ENCODE results near the gene PRKCE.

PRKCE gene

DNA sequence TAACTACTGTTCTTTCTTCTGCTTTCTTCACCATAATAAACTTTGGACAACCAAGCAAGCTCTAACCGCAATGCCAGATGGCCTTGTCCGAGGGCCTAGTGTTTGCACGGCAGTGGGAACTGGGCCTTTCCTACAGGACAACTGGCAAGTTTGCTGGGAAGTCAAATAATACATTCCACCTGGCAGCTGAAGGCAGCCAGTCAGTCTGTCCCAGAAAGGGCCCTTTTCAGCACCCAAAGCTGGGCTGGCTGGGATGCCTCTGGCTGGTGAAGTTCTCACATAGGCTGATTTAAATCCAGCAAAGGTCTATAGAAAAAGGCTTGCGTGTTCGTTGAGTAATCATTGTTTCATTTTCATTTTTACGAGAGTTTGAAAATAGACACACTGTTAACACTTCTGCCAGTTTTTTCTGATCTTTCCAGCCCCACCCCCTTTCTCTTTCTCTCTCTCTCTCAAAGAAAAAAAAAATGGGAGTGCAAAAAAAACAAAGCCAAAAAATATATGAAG is 535.7 kb downstream of the PRKCE start:
- no peaks in the 10 kb centered on the region for H3K9me3 ChIP-seq (ENCODE audit: control insufficient read depth in 2 of 2, low read length in 2 of 2)
- peaks cover 2 to 3% of the 10 kb centered on the region in 2 donors for H3K36me3 ChIP-seq (ENCODE audit: control insufficient read depth in 2 of 2, insufficient read depth in 2 of 2, low read length in 2 of 2)
- peak overlapping the region; percentile 50 to 51 for H3K4me3 ChIP-seq (ENCODE audit: low read length in 2 of 2)
- peak overlapping the region; percentile 38 to 46 for H3K9ac ChIP-seq (ENCODE audit: low read depth in 1 of 2, low read length in 2 of 2)
- H3K27ac ChIP-seq (ENCODE audit: low read depth in 2 of 2, low read length in 2 of 2): peak overlapping the region; percentile 72 to 74
- peaks cover 9 to 15% of the 10 kb centered on the region in 2 donors for H3K4me1 ChIP-seq (ENCODE audit: control insufficient read depth in 2 of 2, insufficient read depth in 2 of 2, low read length in 2 of 2)
- no peaks in the 10 kb centered on the region for H3K27me3 ChIP-seq (ENCODE audit: control insufficient read depth in 2 of 2, insufficient read depth in 2 of 2, low read length in 2 of 2)

DNA sequence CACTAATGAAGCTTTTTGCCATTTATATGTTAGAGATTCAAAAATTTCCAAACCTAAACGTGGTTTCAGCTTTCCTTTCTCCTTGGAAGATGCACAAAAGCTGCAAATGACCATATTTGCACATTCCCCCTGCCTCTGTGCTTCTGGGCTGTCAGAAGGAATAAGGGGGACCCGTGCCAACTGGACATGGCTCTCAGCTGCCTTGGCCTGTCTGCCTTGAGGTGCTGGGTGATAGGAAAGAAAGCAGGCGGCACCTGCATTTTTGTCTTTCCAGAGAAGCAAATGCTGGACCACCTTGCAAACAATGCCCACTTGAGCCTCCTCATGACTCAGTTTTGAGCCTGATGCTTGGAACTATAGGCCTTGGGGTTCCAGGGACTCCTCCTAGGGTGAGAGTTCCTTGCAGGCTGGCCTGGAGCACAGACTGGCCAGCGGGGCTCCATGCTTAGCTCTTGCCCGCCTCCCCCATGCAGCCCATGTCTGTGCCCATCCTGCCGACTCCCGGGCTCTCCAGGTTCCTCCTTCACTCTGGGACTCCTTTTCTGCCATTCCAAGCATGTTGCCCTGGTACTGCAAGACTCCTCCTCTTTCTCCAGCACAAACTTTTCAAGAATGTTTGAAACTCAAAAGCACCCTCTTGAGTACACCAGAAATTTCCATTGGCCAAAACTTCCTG is 536.7 kb downstream of the PRKCE start:
- no peaks in the 10 kb centered on the region for H3K27me3 ChIP-seq (ENCODE audit: control insufficient read depth in 2 of 2, insufficient read depth in 2 of 2, low read length in 2 of 2)
- H3K4me3 ChIP-seq (ENCODE audit: low read length in 2 of 2): no peak overlapping the region
- H3K9ac ChIP-seq (ENCODE audit: low read depth in 1 of 2, low read length in 2 of 2): no peak overlapping the region
- H3K9me3 ChIP-seq (ENCODE audit: control insufficient read depth in 2 of 2, low read length in 2 of 2): no peaks in the 10 kb centered on the region
- peaks cover 9 to 15% of the 10 kb centered on the region in 2 donors for H3K4me1 ChIP-seq (ENCODE audit: control insufficient read depth in 2 of 2, insufficient read depth in 2 of 2, low read length in 2 of 2)
- H3K36me3 ChIP-seq (ENCODE audit: control insufficient read depth in 2 of 2, insufficient read depth in 2 of 2, low read length in 2 of 2): peaks cover 2 to 3% of the 10 kb centered on the region in 2 donors
- peak overlapping the region in 1 of 2 donors; percentile 45 for H3K27ac ChIP-seq (ENCODE audit: low read depth in 2 of 2, low read length in 2 of 2)

DNA sequence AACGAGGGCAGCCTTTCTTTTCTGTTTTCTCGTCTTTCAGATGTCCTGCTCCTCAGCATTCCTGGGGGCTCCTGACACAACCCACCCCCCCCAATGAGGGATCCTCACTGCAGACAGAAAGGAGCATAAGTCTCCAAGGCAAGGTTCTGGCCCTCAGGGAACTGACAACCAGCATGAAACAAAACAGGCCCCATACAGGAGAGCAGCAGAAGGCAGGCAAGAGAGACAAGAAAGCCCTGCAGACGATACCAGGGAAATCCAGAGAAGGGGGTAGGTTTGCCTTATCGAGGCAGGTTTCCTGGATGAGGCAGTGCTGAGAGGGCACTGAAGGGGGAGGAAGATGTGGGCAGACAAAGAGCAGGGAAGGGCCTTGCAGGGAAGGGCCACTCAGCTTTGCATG is 541.9 kb downstream of the PRKCE start:
- Histone ChIP-seq H3K4me3 (ENCODE audit: low read length in 2 of 2) (no peak overlapping the region), H3K9ac (ENCODE audit: low read depth in 1 of 2, low read length in 2 of 2) (no peak overlapping the region), H3K27ac (ENCODE audit: low read depth in 2 of 2, low read length in 2 of 2) (no peak overlapping the region), H3K36me3 (ENCODE audit: control insufficient read depth in 2 of 2, insufficient read depth in 2 of 2, low read length in 2 of 2) (no peaks in the 10 kb centered on the region), H3K9me3 (ENCODE audit: control insufficient read depth in 2 of 2, low read length in 2 of 2) (no peaks in the 10 kb centered on the region), H3K4me1 (ENCODE audit: control insufficient read depth in 2 of 2, insufficient read depth in 2 of 2, low read length in 2 of 2) (peaks cover 0 to under 1% of the 10 kb centered on the region in 2 donors), H3K27me3 (ENCODE audit: control insufficient read depth in 2 of 2, insufficient read depth in 2 of 2, low read length in 2 of 2) (no peaks in the 10 kb centered on the region)

DNA sequence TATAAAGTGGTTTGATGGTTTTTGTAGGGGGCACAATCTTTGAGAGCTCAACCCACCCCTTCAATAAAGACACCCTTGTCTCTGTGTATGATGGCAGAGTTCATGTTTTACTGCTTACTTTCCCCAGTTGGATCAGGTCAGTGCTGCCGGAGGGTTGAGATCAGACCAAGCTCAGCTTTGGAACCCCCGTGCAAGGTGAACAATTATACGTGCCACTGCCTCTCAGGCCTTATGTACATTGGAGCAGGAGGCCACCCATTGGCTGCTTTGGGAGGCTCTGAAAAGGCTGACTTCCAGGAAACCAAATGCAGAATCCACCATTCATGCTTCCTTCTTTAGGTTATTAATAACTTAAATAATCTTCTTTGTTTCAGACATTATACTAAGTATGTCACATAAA is 542.4 kb downstream of the PRKCE start:
- no peaks in the 10 kb centered on the region for H3K9me3 ChIP-seq (ENCODE audit: control insufficient read depth in 2 of 2, low read length in 2 of 2)
- H3K4me1 ChIP-seq (ENCODE audit: control insufficient read depth in 2 of 2, insufficient read depth in 2 of 2, low read length in 2 of 2): no peaks in the 10 kb centered on the region
- no peaks in the 10 kb centered on the region for H3K36me3 ChIP-seq (ENCODE audit: control insufficient read depth in 2 of 2, insufficient read depth in 2 of 2, low read length in 2 of 2)
- no peak overlapping the region for H3K27ac ChIP-seq (ENCODE audit: low read depth in 2 of 2, low read length in 2 of 2)
- no peaks in the 10 kb centered on the region for H3K27me3 ChIP-seq (ENCODE audit: control insufficient read depth in 2 of 2, insufficient read depth in 2 of 2, low read length in 2 of 2)
- H3K9ac ChIP-seq (ENCODE audit: low read depth in 1 of 2, low read length in 2 of 2): no peak overlapping the region
- no peak overlapping the region for H3K4me3 ChIP-seq (ENCODE audit: low read length in 2 of 2)

DNA sequence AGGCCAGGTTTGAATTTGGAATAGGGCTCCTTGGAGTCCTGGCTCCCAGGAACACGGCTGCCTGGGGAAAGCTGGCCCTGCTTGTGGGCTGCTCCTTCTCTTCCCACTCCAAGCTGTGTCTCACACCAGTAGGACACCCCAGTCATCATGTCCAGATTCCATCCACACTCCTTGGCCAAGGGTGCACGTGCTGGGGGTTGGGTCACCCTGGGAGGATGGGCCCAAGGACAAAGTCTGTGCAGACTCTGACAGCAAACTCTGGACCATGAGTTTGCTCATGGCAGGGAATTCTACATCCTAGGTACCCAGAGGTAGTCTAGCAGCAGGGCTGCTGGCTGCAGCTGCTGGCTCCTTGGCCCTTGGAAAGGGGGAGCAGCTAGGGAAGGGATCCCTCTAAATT is 543.4 kb downstream of the PRKCE start:
- Histone ChIP-seq H3K9ac (ENCODE audit: low read depth in 1 of 2, low read length in 2 of 2) (no peak overlapping the region), H3K27me3 (ENCODE audit: control insufficient read depth in 2 of 2, insufficient read depth in 2 of 2, low read length in 2 of 2) (no peaks in the 10 kb centered on the region), H3K9me3 (ENCODE audit: control insufficient read depth in 2 of 2, low read length in 2 of 2) (no peaks in the 10 kb centered on the region), H3K4me1 (ENCODE audit: control insufficient read depth in 2 of 2, insufficient read depth in 2 of 2, low read length in 2 of 2) (no peaks in the 10 kb centered on the region), H3K36me3 (ENCODE audit: control insufficient read depth in 2 of 2, insufficient read depth in 2 of 2, low read length in 2 of 2) (no peaks in the 10 kb centered on the region), H3K4me3 (ENCODE audit: low read length in 2 of 2) (no peak overlapping the region), H3K27ac (ENCODE audit: low read depth in 2 of 2, low read length in 2 of 2) (no peak overlapping the region)

DNA sequence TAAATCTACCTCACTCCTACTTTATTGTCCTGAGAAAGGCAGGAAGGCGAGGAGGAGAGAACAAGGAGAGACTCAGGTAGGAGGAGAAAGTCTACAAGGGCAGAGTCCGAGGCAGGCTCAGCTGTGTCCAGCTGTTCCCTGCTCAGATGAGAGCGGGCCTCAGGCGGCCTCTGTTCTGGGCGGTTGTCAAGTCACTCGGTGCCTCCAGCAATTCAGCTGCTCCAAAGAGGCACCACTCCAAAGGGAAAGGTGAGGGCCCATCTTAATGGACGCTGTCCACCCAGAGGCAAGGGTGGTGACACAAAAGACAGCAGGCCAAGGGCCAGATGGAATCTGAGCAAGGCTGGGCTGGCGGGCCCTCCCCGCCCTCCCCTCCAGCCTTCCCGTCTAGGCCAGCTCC is 544.3 kb downstream of the PRKCE start:
- Histone ChIP-seq H3K4me3 (ENCODE audit: low read length in 2 of 2) (no peak overlapping the region), H3K4me1 (ENCODE audit: control insufficient read depth in 2 of 2, insufficient read depth in 2 of 2, low read length in 2 of 2) (no peaks in the 10 kb centered on the region), H3K27me3 (ENCODE audit: control insufficient read depth in 2 of 2, insufficient read depth in 2 of 2, low read length in 2 of 2) (no peaks in the 10 kb centered on the region), H3K36me3 (ENCODE audit: control insufficient read depth in 2 of 2, insufficient read depth in 2 of 2, low read length in 2 of 2) (no peaks in the 10 kb centered on the region), H3K9ac (ENCODE audit: low read depth in 1 of 2, low read length in 2 of 2) (no peak overlapping the region), H3K9me3 (ENCODE audit: control insufficient read depth in 2 of 2, low read length in 2 of 2) (no peaks in the 10 kb centered on the region), H3K27ac (ENCODE audit: low read depth in 2 of 2, low read length in 2 of 2) (no peak overlapping the region)

DNA sequence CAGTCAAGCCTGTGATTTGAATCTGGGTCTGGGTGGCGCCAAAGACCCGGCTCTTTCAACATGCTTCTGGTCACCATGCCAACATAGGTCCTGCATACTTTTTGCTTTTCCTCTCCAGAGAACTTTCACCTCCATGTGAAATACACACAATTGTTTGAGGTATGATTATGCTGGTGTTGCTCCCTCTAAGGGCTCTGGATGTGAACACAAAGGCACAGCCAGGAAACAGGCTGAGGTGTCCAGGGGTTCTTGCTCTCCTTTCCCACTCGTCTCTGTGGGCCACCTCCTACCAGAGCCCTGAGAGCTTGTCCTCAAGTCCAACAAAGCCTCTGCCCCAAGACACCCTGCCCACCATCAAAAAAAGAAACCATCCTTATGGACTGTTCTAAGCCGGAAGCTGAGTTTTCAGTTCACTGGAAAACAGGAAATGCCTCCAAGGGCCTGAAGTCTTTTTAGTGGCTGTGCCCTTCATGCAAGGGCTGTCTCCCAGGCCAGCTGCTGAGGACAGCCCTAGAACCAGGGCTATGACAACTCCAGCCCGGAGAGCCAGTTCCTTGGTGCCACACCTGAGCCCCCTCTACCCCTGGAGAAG is 545.5 kb downstream of the PRKCE start:
- H3K4me1 ChIP-seq (ENCODE audit: control insufficient read depth in 2 of 2, insufficient read depth in 2 of 2, low read length in 2 of 2): no peaks in the 10 kb centered on the region
- no peak overlapping the region for H3K27ac ChIP-seq (ENCODE audit: low read depth in 2 of 2, low read length in 2 of 2)
- H3K36me3 ChIP-seq (ENCODE audit: control insufficient read depth in 2 of 2, insufficient read depth in 2 of 2, low read length in 2 of 2): no peaks in the 10 kb centered on the region
- no peak overlapping the region for H3K9ac ChIP-seq (ENCODE audit: low read depth in 1 of 2, low read length in 2 of 2)
- H3K4me3 ChIP-seq (ENCODE audit: low read length in 2 of 2): no peak overlapping the region
- H3K9me3 ChIP-seq (ENCODE audit: control insufficient read depth in 2 of 2, low read length in 2 of 2): no peaks in the 10 kb centered on the region
- H3K27me3 ChIP-seq (ENCODE audit: control insufficient read depth in 2 of 2, insufficient read depth in 2 of 2, low read length in 2 of 2): no peaks in the 10 kb centered on the region

DNA sequence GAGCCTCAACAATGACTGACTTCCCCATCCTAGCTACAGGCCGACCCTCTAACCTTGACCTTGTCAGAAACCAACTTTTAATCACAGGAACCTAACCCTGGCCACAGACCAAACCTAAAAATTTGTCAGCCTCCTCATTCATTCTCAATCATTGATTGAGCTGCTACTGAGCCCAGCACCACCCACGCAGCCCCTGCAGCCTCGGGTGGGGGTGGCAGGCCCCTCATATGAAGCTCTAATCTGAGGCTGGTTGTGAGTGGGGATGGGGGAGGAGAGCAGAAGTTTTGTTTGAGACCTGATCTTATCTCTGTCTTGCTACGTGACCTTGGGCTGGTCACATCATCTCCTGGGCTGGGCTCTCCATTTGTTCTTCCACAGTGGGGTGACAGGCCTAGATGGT is 546.2 kb downstream of the PRKCE start:
- H3K4me1 ChIP-seq (ENCODE audit: control insufficient read depth in 2 of 2, insufficient read depth in 2 of 2, low read length in 2 of 2): no peaks in the 10 kb centered on the region

DNA sequence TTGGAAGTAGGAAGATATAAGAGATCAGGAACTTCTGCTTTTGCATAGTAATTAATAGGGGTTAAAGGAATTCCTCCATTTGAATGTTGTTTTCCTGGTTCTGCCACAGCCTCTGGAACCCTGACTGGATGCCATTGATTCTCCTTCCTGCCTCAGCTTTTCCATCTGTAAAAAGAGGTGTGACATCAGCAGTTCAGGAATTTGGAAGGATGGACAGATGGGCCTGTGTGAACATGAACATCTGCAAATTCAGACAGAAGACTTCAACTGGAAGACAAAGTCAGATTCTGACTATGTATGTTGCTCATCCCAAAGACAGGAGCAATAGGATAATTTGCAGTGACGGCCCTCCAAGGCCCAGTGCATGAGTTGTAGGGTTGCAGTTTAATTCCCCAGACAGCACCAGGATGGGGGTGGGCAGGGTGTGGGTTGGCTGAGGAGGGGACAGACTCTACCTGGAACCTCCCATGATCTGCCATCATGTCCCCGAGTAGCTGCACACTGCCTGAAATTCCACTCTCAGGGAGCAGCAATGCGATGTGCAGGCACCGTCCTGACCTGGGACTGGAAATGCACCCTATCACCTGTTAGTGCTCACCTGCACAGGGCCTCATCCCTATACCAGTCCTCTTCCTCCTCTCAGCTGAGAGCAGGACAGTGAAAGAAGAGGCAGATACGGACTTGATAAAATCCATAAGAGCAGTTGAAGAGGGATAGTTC is 546.8 kb downstream of the PRKCE start:
- no peak overlapping the region for H3K9ac ChIP-seq (ENCODE audit: low read depth in 1 of 2, low read length in 2 of 2)
- H3K36me3 ChIP-seq (ENCODE audit: control insufficient read depth in 2 of 2, insufficient read depth in 2 of 2, low read length in 2 of 2): no peaks in the 10 kb centered on the region
- no peak overlapping the region for H3K27ac ChIP-seq (ENCODE audit: low read depth in 2 of 2, low read length in 2 of 2)
- no peaks in the 10 kb centered on the region for H3K4me1 ChIP-seq (ENCODE audit: control insufficient read depth in 2 of 2, insufficient read depth in 2 of 2, low read length in 2 of 2)
- no peaks in the 10 kb centered on the region for H3K9me3 ChIP-seq (ENCODE audit: control insufficient read depth in 2 of 2, low read length in 2 of 2)
- H3K4me3 ChIP-seq (ENCODE audit: low read length in 2 of 2): no peak overlapping the region
- H3K27me3 ChIP-seq (ENCODE audit: control insufficient read depth in 2 of 2, insufficient read depth in 2 of 2, low read length in 2 of 2): no peaks in the 10 kb centered on the region

More for the DNA sequence above, 546.2 kb downstream of the PRKCE start:
- H3K27ac ChIP-seq (ENCODE audit: low read depth in 2 of 2, low read length in 2 of 2): no peak overlapping the region
- no peaks in the 10 kb centered on the region for H3K36me3 ChIP-seq (ENCODE audit: control insufficient read depth in 2 of 2, insufficient read depth in 2 of 2, low read length in 2 of 2)
- H3K27me3 ChIP-seq (ENCODE audit: control insufficient read depth in 2 of 2, insufficient read depth in 2 of 2, low read length in 2 of 2): no peaks in the 10 kb centered on the region
- H3K4me3 ChIP-seq (ENCODE audit: low read length in 2 of 2): no peak overlapping the region
- H3K9ac ChIP-seq (ENCODE audit: low read depth in 1 of 2, low read length in 2 of 2): no peak overlapping the region
- H3K9me3 ChIP-seq (ENCODE audit: control insufficient read depth in 2 of 2, low read length in 2 of 2): no peaks in the 10 kb centered on the region

DNA sequence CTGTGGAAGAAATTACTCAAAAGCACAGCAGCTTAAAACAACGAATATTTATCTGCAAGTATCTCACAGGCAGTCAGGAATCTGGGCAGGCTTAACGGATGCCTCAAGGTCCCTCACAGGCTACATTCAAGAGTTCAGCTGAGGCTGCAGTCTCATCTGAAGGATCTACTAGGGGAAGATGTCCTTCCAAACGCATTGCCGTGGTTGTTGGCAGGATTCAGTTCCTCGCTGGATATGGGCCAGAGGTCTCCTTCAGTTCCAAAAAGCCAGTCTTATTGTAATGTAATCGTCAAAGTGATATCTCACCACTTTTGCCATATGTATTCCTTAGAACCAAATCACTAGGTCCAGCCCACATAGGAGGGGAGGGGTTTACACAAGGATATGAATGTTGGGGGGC is 547.5 kb downstream of the PRKCE start:
- H3K4me3 ChIP-seq (ENCODE audit: low read length in 2 of 2): no peak overlapping the region
- H3K36me3 ChIP-seq (ENCODE audit: control insufficient read depth in 2 of 2, insufficient read depth in 2 of 2, low read length in 2 of 2): no peaks in the 10 kb centered on the region
- no peak overlapping the region for H3K27ac ChIP-seq (ENCODE audit: low read depth in 2 of 2, low read length in 2 of 2)
- no peak overlapping the region for H3K9ac ChIP-seq (ENCODE audit: low read depth in 1 of 2, low read length in 2 of 2)
- H3K27me3 ChIP-seq (ENCODE audit: control insufficient read depth in 2 of 2, insufficient read depth in 2 of 2, low read length in 2 of 2): no peaks in the 10 kb centered on the region
- peaks cover 0 to 1% of the 10 kb centered on the region in 2 donors for H3K4me1 ChIP-seq (ENCODE audit: control insufficient read depth in 2 of 2, insufficient read depth in 2 of 2, low read length in 2 of 2)
- H3K9me3 ChIP-seq (ENCODE audit: control insufficient read depth in 2 of 2, low read length in 2 of 2): no peaks in the 10 kb centered on the region
